ENCODE data around the gene FGFRL1. TPM values are rescaled to one million over a fixed set of nuclear protein-coding genes. Genes with fewer than 3 reads are reported as not detected.
"Not testable (repeated sequence)": the region's sequence is repeated elsewhere in the genome, so short reads cannot be mapped to it uniquely, and the experiment has no call there.

FGFRL1 gene
- polyA plus RNA-seq, 2 of the 4 experiments (the other 2 are of a cell fraction), result 4.7 to 11.2 TPM

- no peak for FAIRE-seq
- 29% methylated on average over 18 of the region's 24 CpGs for WGBS (ENCODE audit: missing lambda C conversion rate)
- no peak overlapping the region for H3K4me2 ChIP-seq
- peak in 1 of 2 experiments; percentile 30; a peak in 2 of 6 replicates for ATAC-seq
- TF ChIP-seq MAFK (IDR thresholded peaks at IDR 0.05; ENCODE audit: partially characterized antibody), result no peak
- no peak for TF ChIP-seq HMGXB4 (CRISPR knock-in tag; IDR thresholded peaks at IDR 0.05; ENCODE audit: borderline replicate concordance)
- TF ChIP-seq TP53 (CRISPR knock-in tag; IDR thresholded peaks at IDR 0.05), result no peak
- no peak for TF ChIP-seq CBX2 (IDR thresholded peaks at IDR 0.05; ENCODE audit: borderline replicate concordance, low read depth)
- no peak for TF ChIP-seq RARB (CRISPR knock-in tag; IDR thresholded peaks at IDR 0.05)
- H3K9me3 ChIP-seq, result no peaks in the 10 kb centered on the region
- POLR2A ChIA-PET, result no interaction called here
- H3K27ac ChIP-seq, result no peak overlapping the region
- H3K4me1 ChIP-seq, result no peaks in the 10 kb centered on the region
- CTCF ChIA-PET, result interaction anchor here (0.7 to 0.9 kb wide), 2 partner anchors 43 to 328 kb away, joined by 3 read pairs; no protein-coding TSS in a partner anchor
- no peak overlapping the region for H3K4me3 ChIP-seq
- DNase-seq (ENCODE audit: low read depth in 1 of 2, low spot score in 1 of 2), result no peak
These were observed 41.7 kb downstream of the FGFRL1 start for GRCh38 chr4:1053080-1053661.

GRCh38 chr4:1053891-1054290 lies 42.5 kb downstream of the FGFRL1 start:
- DNase-seq (ENCODE audit: low read depth in 1 of 2, low spot score in 1 of 2); H3K4me1 ChIP-seq; POLR2A ChIA-PET; H3K27ac ChIP-seq; H3K9me3 ChIP-seq; FAIRE-seq; H3K4me3 ChIP-seq; ATAC-seq; H3K4me2 ChIP-seq: not testable (repeated sequence)
- WGBS (ENCODE audit: missing lambda C conversion rate), result no CpG with 5 or more reads among the region's 7 CpGs
- CTCF ChIA-PET, result interaction anchor here (0.7 to 0.9 kb wide), 2 partner anchors 44 to 329 kb away, joined by 3 read pairs; no protein-coding TSS in a partner anchor

- DNase-seq (ENCODE audit: low read depth in 1 of 2, low spot score in 1 of 2); H3K4me2 ChIP-seq; H3K4me3 ChIP-seq; ATAC-seq; H3K4me1 ChIP-seq; FAIRE-seq; H3K27ac ChIP-seq; H3K9me3 ChIP-seq; POLR2A ChIA-PET; CTCF ChIA-PET: not testable (repeated sequence)
- WGBS (ENCODE audit: missing lambda C conversion rate), result no CpG with 5 or more reads among the region's 11 CpGs
These were observed 43.3 kb downstream of the FGFRL1 start for GRCh38 chr4:1054696-1055242.

- FAIRE-seq; ATAC-seq; H3K27ac ChIP-seq; H3K4me2 ChIP-seq; H3K4me3 ChIP-seq; DNase-seq (ENCODE audit: low read depth in 1 of 2, low spot score in 1 of 2); POLR2A ChIA-PET; H3K4me1 ChIP-seq; CTCF ChIA-PET; H3K9me3 ChIP-seq: not testable (repeated sequence)
- 80% methylated on average over 6 of the region's 13 CpGs for WGBS (ENCODE audit: missing lambda C conversion rate)
These were observed 43.8 kb downstream of the FGFRL1 start for GRCh38 chr4:1055243-1055701.

- Histone ChIP-seq H3K4me2 (no peak overlapping the region), H3K4me1 (no peaks in the 10 kb centered on the region), H3K27ac (no peak overlapping the region), H3K4me3 (no peak overlapping the region), H3K9me3 (no peaks in the 10 kb centered on the region)
- TF ChIP-seq HOXB5 (CRISPR knock-in tag; IDR thresholded peaks at IDR 0.05) (no peak), RCOR1 (IDR thresholded peaks at IDR 0.05; ENCODE audit: low read depth, low read length) (no peak), JUNB (IDR thresholded peaks at IDR 0.05) (no peak), CBX8 (IDR thresholded peaks at IDR 0.05) (no peak), HOXB13 (CRISPR knock-in tag; IDR thresholded peaks at IDR 0.05; ENCODE audit: low read depth) (no peak), MAZ (IDR thresholded peaks at IDR 0.05; ENCODE audit: borderline replicate concordance, low read depth, low read length) (no peak), BHLHE40 (IDR thresholded peaks at IDR 0.05; ENCODE audit: low read depth, low read length) (no peak), FOSB (CRISPR knock-in tag; IDR thresholded peaks at IDR 0.05) (no peak), HMGXB4 (CRISPR knock-in tag; IDR thresholded peaks at IDR 0.05; ENCODE audit: borderline replicate concordance) (no peak), RFX5 (IDR thresholded peaks at IDR 0.05) (no peak), NPAS2 (CRISPR knock-in tag; IDR thresholded peaks at IDR 0.05; ENCODE audit: borderline replicate concordance) (no peak), HES2 (IDR thresholded peaks at IDR 0.05) (no peak)
- no peak for FAIRE-seq
- no peak for DNase-seq (ENCODE audit: low read depth in 1 of 2, low spot score in 1 of 2)
- POLR2A ChIA-PET, result no interaction called here
- ATAC-seq, result no peak; a peak in 1 of 6 replicates
- 82% methylated on average over 27 of the region's 34 CpGs for WGBS (ENCODE audit: missing lambda C conversion rate)
- CTCF ChIA-PET, result no interaction called here
These were observed 44.5 kb downstream of the FGFRL1 start for GRCh38 chr4:1055721-1056590.
